HepG2 (cell line): Measurements from ENCODE around the gene CYP2A7. TPM values are rescaled to one million over a fixed set of nuclear protein-coding genes. Genes with fewer than 3 reads are reported as not detected.
A peak's percentile ranks its signal among the peaks of the same experiment; 100 is the strongest.

Experiments
- AKAP8 ChIP-seq: sonication (generic); formaldehyde crosslinking; IDR thresholded peaks from 2 replicates; pipeline ENCODE4 v1.5.1; 2020; ENCODE audit warnings: mild to moderate bottlenecking, missing genetic modification reagents
- ARHGAP35 ChIP-seq: sonication (generic); formaldehyde crosslinking; IDR thresholded peaks from 2 replicates; pipeline ENCODE4 v1.9.0; 2022; ENCODE audit warnings: mild to moderate bottlenecking, inconsistent platforms, moderate library complexity, missing genetic modification reagents, borderline replicate concordance
- CEBPG ChIP-seq: IDR thresholded peaks from 2 replicates; pipeline ENCODE4 v1.6.1; 2016
- CHD4 ChIP-seq: fragments of 200-600 bp; sonication (generic); IDR thresholded peaks from 2 replicates; pipeline ENCODE4 v1.7.0; 2017; ENCODE audit warnings: mild to moderate bottlenecking, low read length, borderline replicate concordance
- FOXK1 ChIP-seq: sonication (generic); formaldehyde crosslinking; IDR thresholded peaks from 2 replicates; pipeline ENCODE4 v1.4.0; 2020; ENCODE audit warnings: low read depth, missing genetic modification reagents, borderline replicate concordance
- GABPA ChIP-seq, 2 experiments: IDR thresholded peaks; 2 replicates each; pipeline ENCODE4 v1.6.1; 2011 to 2016; ENCODE audit warnings: low read depth in 2 of 2, low read length in 1 of 2, missing biosample characterization in 1 of 2, missing genetic modification characterization in 1 of 2
- HNRNPH1 ChIP-seq: fragments of 200-400 bp; formaldehyde crosslinking; optimal IDR thresholded peaks from 2 replicates; pipeline ENCODE3; 2017; ENCODE audit warnings: mild to moderate bottlenecking, low read depth, low read length
- NCOA2 ChIP-seq: sonication (generic); formaldehyde crosslinking; IDR thresholded peaks from 2 replicates; pipeline ENCODE4 v1.8.0; 2022; ENCODE audit warnings: inconsistent platforms
- NFE2L1 ChIP-seq: sonication (generic); formaldehyde crosslinking; IDR thresholded peaks from 2 replicates; pipeline ENCODE4 v1.4.0; 2020; ENCODE audit warnings: missing genetic modification reagents, mild to moderate bottlenecking, borderline replicate concordance
- PHF8 ChIP-seq: sonication (generic); formaldehyde crosslinking; IDR thresholded peaks from 2 replicates; pipeline ENCODE4 v1.5.0; 2020; ENCODE audit warnings: missing genetic modification reagents
- RORA ChIP-seq: sonication (generic); formaldehyde crosslinking; IDR thresholded peaks from 2 replicates; pipeline ENCODE4 v1.5.0; 2020; ENCODE audit warnings: mild to moderate bottlenecking, missing genetic modification reagents, moderate library complexity
- SNAPC2 ChIP-seq: sonication (generic); formaldehyde crosslinking; IDR thresholded peaks from 2 replicates; pipeline ENCODE4 v1.8.1; 2022; ENCODE audit warnings: mild to moderate bottlenecking, missing genetic modification reagents
- ZBTB38 ChIP-seq: sonication (generic); formaldehyde crosslinking; IDR thresholded peaks from 2 replicates; pipeline ENCODE4 v1.5.1; 2020; ENCODE audit warnings: mild to moderate bottlenecking, missing genetic modification reagents
- ZNF180 ChIP-seq: sonication (generic); formaldehyde crosslinking; IDR thresholded peaks from 2 replicates; pipeline ENCODE4 v1.4.0; 2020; ENCODE audit warnings: low read depth, missing genetic modification reagents, borderline replicate concordance
- ZNF20 ChIP-seq: sonication (generic); formaldehyde crosslinking; IDR thresholded peaks from 2 replicates; pipeline ENCODE4 v1.4.0; 2020; ENCODE audit warnings: mild to moderate bottlenecking, moderate library complexity, missing genetic modification reagents
- ZNF234 ChIP-seq: sonication (generic); formaldehyde crosslinking; conservative IDR thresholded peaks from 2 replicates; pipeline ENCODE4 v1.5.1; 2020; ENCODE audit warnings: mild to moderate bottlenecking, missing genetic modification reagents
- ZNF407 ChIP-seq: sonication (generic); formaldehyde crosslinking; IDR thresholded peaks from one replicate; pipeline ENCODE4 v1.5.1; 2020; ENCODE audit warnings: mild to moderate bottlenecking, missing genetic modification reagents; ENCODE audit errors: not compliant biosample characterization
- ZNF724P ChIP-seq: sonication (generic); formaldehyde crosslinking; IDR thresholded peaks from 2 replicates; pipeline ENCODE4 v1.8.0; 2022; ENCODE audit warnings: missing genetic modification reagents, borderline replicate concordance
- ZNF800 ChIP-seq: sonication (generic); formaldehyde crosslinking; IDR thresholded peaks from 2 replicates; pipeline ENCODE4 v1.4.0; 2020; ENCODE audit warnings: missing genetic modification reagents
- polyA plus RNA-seq, 8 experiments: library from polyadenylated mRNA; depleted of rRNA in 3 of 8; stranded (reverse) in 7 of 8; unstranded in 1 of 8; fragments of >200 nt; fragmentation: Illumina TruSeq in 4 of 8; extraction: Trizol in 4 of 8; gene quantifications; 2 replicates each; pipeline versions ENCODE4 v1.2.1 to v1.2.3, GENCODE V29; 2011 to 2016; ENCODE audit warnings: low read depth in 4 of 8, missing spikeins in 1 of 8, mixed read lengths in 1 of 8; ENCODE audit not compliant: insufficient read depth in 1 of 8
- total RNA-seq, 5 experiments: library from RNA; depleted of rRNA; stranded (reverse); fragments of >200 nt; fragmentation: Illumina TruSeq; extraction: Trizol; gene quantifications; 2 replicates each; pipeline ENCODE4 v1.2.3, GENCODE V29; 2016; ENCODE audit warnings: low read depth in 1 of 5

CYP2A7 gene
- total and polyA plus RNA-seq, 2 of the 13 experiments (the other 11 are each of a cell fraction or from before 2014, with no cell fraction given) = not detected

GRCh38 chr19:40921005-40921897 lies 39.2 kb upstream of the CYP2A7 start (continued):
- TF ChIP-seq ZNF20 (no peak), HNRNPH1 (no peak), GABPA (IDR thresholded peaks at IDR 0.05; ENCODE audit: low read depth, low read length) (no peak), GABPA (CRISPR knock-in tag; IDR thresholded peaks at IDR 0.05; ENCODE audit: low read depth) (peak; percentile 38; the same call in 1 of the 2 replicates), CHD4 (no peak), NFE2L1 (CRISPR knock-in tag) (no peak), ZNF724P (peak; percentile 70; the same call in 1 of the 2 replicates), ZNF234 (CRISPR knock-in tag) (no peak), ZNF407 (CRISPR knock-in tag) (no peak), AKAP8 (CRISPR knock-in tag) (no peak), RORA (CRISPR knock-in tag) (no peak), ZNF800 (no peak), PHF8 (CRISPR knock-in tag) (no peak), FOXK1 (CRISPR knock-in tag) (peak; percentile 83), ZBTB38 (CRISPR knock-in tag) (no peak), ARHGAP35 (no peak), CEBPG (peak; percentile 9; the same call in 1 of the 2 replicates), ZNF180 (CRISPR knock-in tag) (no peak), NCOA2 (peak; percentile 66; the same call in 1 of the 2 replicates), SNAPC2 (CRISPR knock-in tag) (no peak)
